Measurements from ENCODE around the gene DENND4B. TPM values are rescaled to one million over a fixed set of nuclear protein-coding genes. Genes with fewer than 3 reads are reported as not detected.

DENND4B gene
- total and polyA plus RNA-seq, 2 donors from 2014 or later = 13.2 to 60.6 TPM

- FAIRE-seq (no peak), DNase-seq (peak in 1 of 5 donors; percentile 48)
- Histone ChIP-seq H3K27me3 (ENCODE audit: control insufficient read depth, insufficient read depth, low read length) (no peaks in the 10 kb centered on the region), H3K27ac (ENCODE audit: low read depth in 2 of 2, low read length in 2 of 2) (no peak overlapping the region), H3K9me3 (ENCODE audit: control insufficient read depth in 2 of 3, insufficient read depth in 1 of 3, low read length in 3 of 3) (no peaks in the 10 kb centered on the region), H3K36me3 (ENCODE audit: control insufficient read depth in 2 of 3, insufficient read depth in 3 of 3, low read length in 3 of 3) (peaks cover 5 to 56% (median 34%) of the 10 kb centered on the region in 3 donors), H3K4me1 (ENCODE audit: control insufficient read depth in 2 of 3, insufficient read depth in 2 of 3, low read depth in 1 of 3, low read length in 3 of 3) (no peaks in the 10 kb centered on the region), H3K4me3 (ENCODE audit: low read length in 3 of 3) (no peak overlapping the region), H3K9ac (ENCODE audit: low read length in 3 of 3) (no peak overlapping the region)
- TF ChIP-seq CTCF (IDR thresholded peaks at IDR 0.05; ENCODE audit: borderline replicate concordance, extremely low read depth, insufficient read depth) = no peak
- intact Hi-C loops (cut with DNase I) = no loop called here
These were observed 10.3 kb downstream of the DENND4B start for GRCh38 chr1:153936011-153936802.

GRCh38 chr1:153934746-153935145 lies 11.8 kb downstream of the DENND4B start:
- TF ChIP-seq CTCF (IDR thresholded peaks at IDR 0.05; ENCODE audit: borderline replicate concordance, extremely low read depth, insufficient read depth) = no peak
- intact Hi-C loops (cut with DNase I) = no loop called here

GRCh38 chr1:153933955-153934354 lies 12.6 kb downstream of the DENND4B start:
- FAIRE-seq (no peak), DNase-seq (peak in 1 of 5 donors; percentile 47)
- TF ChIP-seq CTCF (IDR thresholded peaks at IDR 0.05; ENCODE audit: borderline replicate concordance, extremely low read depth, insufficient read depth) = no peak
- no peaks in the 10 kb centered on the region for H3K9me3 ChIP-seq (ENCODE audit: control insufficient read depth in 2 of 3, insufficient read depth in 1 of 3, low read length in 3 of 3)
- H3K4me3 ChIP-seq (ENCODE audit: low read length in 3 of 3) = no peak overlapping the region
- H3K4me1 ChIP-seq (ENCODE audit: control insufficient read depth in 2 of 3, insufficient read depth in 2 of 3, low read depth in 1 of 3, low read length in 3 of 3) = peaks cover 0 to 1% (median 0%) of the 10 kb centered on the region in 3 donors
- H3K27ac ChIP-seq (ENCODE audit: low read depth in 2 of 2, low read length in 2 of 2) = no peak overlapping the region
- H3K9ac ChIP-seq (ENCODE audit: low read length in 3 of 3) = no peak overlapping the region
- intact Hi-C loops (cut with DNase I) = no loop called here
- peaks cover 5 to 54% (median 32%) of the 10 kb centered on the region in 3 donors for H3K36me3 ChIP-seq (ENCODE audit: control insufficient read depth in 2 of 3, insufficient read depth in 3 of 3, low read length in 3 of 3)
- H3K27me3 ChIP-seq (ENCODE audit: control insufficient read depth, insufficient read depth, low read length) = no peaks in the 10 kb centered on the region

More at GRCh38 chr1:153934746-153935145, 11.8 kb downstream of the DENND4B start:
- no peaks in the 10 kb centered on the region for H3K9me3 ChIP-seq (ENCODE audit: control insufficient read depth in 2 of 3, insufficient read depth in 1 of 3, low read length in 3 of 3)
- H3K27me3 ChIP-seq (ENCODE audit: control insufficient read depth, insufficient read depth, low read length) = no peaks in the 10 kb centered on the region
- DNase-seq = peak in 1 of 5 donors; percentile 64
- FAIRE-seq = no peak
- no peak overlapping the region for H3K27ac ChIP-seq (ENCODE audit: low read depth in 2 of 2, low read length in 2 of 2)
- H3K4me3 ChIP-seq (ENCODE audit: low read length in 3 of 3) = no peak overlapping the region
- H3K4me1 ChIP-seq (ENCODE audit: control insufficient read depth in 2 of 3, insufficient read depth in 2 of 3, low read depth in 1 of 3, low read length in 3 of 3) = no peaks in the 10 kb centered on the region
- H3K36me3 ChIP-seq (ENCODE audit: control insufficient read depth in 2 of 3, insufficient read depth in 3 of 3, low read length in 3 of 3) = peaks cover 5 to 58% (median 34%) of the 10 kb centered on the region in 3 donors
- no peak overlapping the region for H3K9ac ChIP-seq (ENCODE audit: low read length in 3 of 3)

Measured in kidney (tissue), 14 donors.